Hematopoietic multipotent progenitor cell (in vitro differentiated cells): ENCODE results near the gene ABCF3. TPM values are rescaled to one million over a fixed set of nuclear protein-coding genes. Genes with fewer than 3 reads are reported as not detected.
"Not testable (repeated sequence)": the region's sequence is repeated elsewhere in the genome, so short reads cannot be mapped to it uniquely, and the experiment has no call there.

Experiments
- DNase-seq, 3 donors: peaks; one replicate each; pipeline ENCODE4 v3.0.0-alpha.2; 2011 to 2015; ENCODE audit warnings: low read depth in 2 of 3, low spot score in 2 of 3
- total RNA-seq: library from RNA; depleted of rRNA; stranded (reverse); fragments of >200 nt; gene quantifications from one replicate; pipeline ENCODE4 v1.2.3, GENCODE V29; 2012

The ABCF3 gene
- total RNA-seq, result 53.9 TPM

DNA sequence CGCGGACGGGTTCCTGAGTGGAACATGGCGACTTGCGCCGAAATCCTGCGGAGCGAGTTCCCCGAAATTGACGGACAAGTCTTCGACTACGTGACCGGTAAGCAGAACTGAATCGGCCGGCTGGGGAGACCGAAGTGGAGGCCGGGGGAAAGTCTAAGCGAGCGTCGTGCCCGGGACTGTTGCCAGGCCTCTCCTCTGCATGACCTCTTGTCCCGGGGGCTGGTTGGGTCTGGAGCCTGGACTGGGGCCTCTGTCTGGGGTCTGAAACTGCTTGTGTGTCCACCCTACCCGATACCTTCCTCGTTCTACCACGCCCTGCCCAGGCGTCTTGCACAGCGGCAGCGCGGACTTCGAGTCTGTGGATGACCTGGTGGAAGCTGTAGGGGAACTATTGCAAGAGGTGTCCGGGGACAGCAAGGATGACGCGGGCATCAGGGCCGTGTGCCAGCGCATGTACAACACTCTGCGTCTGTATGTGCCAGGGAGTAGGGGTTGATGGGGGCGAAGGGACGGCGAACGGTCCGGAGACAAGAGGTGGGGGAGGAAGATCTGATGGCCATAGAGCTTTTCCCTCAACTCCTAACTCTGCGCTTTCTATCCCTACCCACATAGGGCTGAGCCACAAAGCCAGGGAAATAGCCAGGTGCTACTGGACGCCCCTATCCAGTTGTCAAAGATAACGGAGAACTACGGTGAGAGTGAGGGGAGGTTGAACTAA lies at the start of gene ABCF3:
TSS of gene ABCF3 (plus strand) at position 16 of the 718 bp plus-strand sequence. CDS start at position 25, 9 bp downstream.
- no peak for DNase-seq

GRCh38 chr3:184140436-184140835 lies 45.6 kb upstream of the ABCF3 start:
- no peak for DNase-seq

DNA sequence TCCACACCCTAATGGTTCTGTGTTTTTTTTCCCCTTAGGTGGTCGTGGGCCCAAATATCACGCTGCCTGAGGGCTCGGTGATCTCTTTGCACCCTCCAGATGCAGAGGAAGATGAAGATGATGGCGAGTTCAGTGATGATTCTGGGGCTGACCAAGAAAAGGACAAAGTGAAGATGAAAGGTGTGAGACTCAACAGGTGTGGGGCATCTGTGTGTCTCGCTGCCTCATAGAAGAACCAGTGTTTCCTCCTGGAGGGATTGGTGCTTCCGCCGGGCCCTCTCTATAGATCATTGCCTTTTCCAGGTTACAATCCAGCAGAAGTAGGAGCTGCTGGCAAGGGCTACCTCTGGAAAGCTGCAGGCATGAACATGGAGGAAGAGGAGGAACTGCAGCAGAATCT lies 43.8 kb upstream of the ABCF3 start:
- DNase-seq, result no peak

- DNase-seq, result no peak
Measured at GRCh38 chr3:184143327-184143726, 42.7 kb upstream of the ABCF3 start.

GRCh38 chr3:184144505-184144904 lies 41.5 kb upstream of the ABCF3 start:
- no peak for DNase-seq

DNA sequence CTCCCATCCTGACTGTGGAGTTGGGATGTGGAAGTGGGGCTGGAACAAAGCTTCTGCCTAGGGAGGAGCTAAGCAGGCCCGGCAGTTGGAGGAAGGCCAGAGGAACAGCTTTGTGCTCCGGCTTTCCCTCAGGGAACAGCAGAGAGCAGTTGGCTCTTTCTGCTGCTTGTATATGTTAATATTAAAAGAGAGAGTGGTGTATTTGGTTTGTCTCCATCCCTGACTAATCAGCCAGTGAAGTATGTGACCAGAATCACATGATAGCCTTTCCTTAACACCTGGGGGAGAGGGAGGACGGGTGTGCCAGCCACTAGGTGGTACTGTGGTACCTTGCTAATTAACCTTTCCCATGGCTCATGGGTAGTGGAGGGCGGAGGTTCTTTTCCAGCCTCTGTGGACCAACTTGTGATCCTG lies 40.9 kb upstream of the ABCF3 start:
- peak in 2 of 3 donors; percentile 42 to 54 for DNase-seq

DNA sequence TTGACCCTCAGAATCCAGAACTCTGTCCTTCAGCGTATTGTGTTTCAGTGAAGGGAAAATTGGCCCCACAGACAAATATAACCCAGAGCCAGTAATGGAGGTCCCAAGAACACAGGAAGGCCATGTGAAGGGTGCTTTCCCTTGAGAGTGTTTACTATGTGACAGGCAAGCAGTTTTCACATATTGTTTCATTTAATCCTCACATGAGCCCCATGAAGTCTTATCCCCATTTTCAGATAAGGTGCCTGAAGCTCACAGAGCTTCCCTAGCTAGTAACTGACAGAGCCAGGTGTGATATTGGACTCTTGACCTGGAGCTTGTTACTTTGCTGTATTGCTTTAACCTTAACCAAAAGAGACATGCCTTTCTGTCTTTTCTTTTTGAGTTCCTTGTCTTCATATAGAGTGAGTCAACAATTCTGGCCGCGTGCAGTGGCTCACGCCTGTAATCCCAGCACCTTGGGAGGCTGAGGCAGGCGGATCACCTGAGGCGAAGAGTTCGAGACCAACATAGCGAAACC lies 40.2 kb upstream of the ABCF3 start:
- DNase-seq, result no peak

DNA sequence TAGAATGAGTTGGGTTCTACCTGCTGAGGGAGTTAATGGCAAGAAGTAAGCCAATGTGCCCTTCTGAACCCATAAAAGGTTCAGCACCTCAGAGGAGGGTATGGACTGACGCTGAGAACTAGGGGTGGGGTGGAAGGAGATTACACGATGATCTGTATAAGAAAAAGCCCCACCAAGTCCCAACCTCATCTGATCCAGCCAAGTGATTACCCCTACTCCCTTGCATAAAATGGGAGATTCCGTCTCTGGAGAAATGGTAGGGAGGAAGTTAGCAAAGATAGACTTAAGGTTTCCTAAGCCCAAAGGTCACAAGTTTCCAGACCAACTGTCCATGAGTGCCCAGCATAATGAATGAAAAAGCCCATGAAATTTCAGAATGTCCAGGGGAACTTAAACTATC lies 37.9 kb upstream of the ABCF3 start:
- DNase-seq, result no peak

- DNase-seq, result no peak
Measured at GRCh38 chr3:184149123-184149522, 36.9 kb upstream of the ABCF3 start.

DNA sequence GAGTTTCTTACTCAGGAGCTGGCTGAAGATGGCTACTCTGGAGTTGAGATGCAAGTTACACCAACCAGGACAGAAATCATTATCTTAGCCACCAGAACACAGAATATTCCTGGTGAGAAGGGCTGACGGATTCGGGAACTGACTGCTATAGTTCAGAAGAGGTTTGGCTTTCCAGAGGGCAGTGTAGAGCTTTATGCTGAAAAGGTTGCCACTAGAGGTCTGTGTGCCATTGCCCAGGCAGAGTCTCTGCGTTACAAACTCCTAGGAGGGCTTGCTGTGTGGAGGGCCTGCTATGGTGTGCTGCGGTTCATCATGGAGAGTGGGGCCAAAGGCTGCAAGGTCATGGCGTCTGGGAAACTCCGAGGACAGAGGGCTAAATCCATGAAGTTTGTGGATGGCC lies 36.2 kb upstream of the ABCF3 start:
- not testable (repeated sequence) for DNase-seq

DNA sequence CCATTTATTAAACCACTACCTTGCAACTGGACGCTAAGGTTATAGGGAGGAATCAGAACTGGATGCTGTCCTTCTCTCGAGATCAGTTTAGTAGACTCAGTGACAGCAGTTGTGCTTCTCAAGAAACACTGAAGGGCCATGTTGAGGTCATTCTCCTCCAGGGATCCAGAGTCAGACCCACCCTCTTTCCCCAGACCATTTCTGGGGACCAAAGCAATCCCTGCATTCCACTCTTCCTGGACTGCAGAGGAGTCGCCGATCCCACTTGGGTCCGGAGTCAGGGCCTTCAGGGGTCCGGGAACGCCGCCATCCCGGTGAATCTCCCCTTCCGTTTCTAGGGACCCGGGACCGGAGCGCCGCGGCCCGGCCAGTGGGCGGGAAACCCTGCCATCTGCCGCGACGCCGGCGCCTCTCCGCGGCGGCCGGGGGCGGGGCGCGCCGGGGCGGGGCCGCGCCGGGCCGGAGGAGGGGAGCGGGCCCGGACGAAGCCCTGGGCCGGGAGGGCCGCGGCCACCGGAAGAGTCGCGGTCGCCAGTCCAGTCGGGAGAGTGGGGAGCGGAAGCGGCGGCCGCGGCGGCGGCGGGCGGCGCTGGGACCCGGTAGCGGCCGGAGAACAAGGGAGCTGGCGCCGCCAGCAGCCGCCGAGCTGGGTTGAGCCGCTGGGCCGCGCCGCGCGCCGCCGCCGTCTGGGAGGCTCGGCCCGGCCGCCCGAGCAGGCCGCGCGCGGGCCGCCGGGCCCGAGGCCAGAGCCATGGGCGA lies 30.9 kb upstream of the ABCF3 start, which contains the start of gene DVL3:
TSS of gene DVL3 (plus strand) at position 493 of the 759 bp plus-strand sequence. CDS start at position 752, 259 bp downstream.
- peak in 2 of 3 donors; percentile 17 to 51 for DNase-seq

DNA sequence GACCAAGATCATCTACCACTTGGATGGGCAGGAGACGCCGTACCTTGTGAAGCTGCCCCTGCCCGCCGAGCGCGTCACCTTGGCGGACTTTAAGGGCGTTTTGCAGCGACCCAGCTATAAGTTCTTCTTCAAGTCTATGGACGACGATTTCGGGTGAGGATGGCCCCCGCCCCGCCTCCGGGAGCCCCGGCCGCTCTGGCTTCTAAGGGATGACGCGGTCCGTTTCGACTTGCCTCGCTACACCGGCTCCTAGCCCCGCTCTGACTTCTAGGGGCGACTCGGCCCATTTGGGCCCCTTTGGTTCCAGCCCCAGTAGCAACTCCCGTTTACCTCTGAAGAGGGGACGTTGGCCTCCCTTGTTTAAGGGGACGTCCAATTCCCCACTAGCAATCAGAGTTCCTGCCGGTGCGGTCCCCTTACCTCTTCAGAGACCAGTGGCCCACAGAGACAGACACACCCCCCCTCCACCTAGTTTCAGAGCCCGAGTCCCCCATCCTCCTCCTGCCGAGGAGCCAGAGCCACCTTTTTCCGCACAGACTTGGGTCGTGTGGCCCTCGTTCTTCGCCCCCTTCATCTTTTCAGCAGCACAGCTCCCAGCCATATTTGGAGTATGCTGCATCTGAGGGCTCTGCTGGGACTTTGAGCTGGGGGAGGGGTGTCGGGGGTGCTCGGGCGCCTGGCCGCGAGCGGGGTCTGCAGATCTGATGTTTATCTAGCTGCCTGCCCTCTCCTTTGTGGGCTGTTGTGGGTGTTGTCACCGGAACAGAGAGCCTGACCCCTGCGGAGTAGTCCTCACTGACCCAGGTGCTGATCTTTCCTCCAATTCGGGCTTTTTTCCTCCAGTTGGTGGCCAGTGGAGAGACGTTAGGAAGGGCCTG lies 30.1 kb upstream of the ABCF3 start:
- DNase-seq, result peak in 2 of 3 donors; percentile 21 to 33

- DNase-seq, result no peak
Measured at GRCh38 chr3:184156522-184156955, 29.5 kb upstream of the ABCF3 start.

DNA sequence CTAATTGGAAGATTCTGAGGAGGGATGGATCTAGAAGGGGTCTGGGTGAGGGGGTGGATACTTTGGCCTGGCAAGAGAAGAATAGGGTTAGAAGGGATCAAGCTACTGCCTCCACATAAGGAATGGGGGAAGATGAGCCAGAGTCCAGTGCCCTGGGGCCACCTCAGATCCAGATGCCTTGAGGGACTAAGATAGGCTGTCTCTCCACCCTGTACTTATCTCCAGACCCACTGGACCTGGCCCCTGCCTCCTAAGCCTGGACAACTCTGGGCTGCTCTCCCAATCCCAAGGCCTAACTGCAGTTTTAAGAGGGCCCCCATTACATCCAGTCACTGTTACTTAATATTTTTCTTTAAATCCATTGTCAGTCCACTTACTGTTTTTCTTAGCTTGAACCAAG lies 28.8 kb upstream of the ABCF3 start:
- DNase-seq, result no peak

- DNase-seq, result no peak
Measured at GRCh38 chr3:184158404-184158803, 27.6 kb upstream of the ABCF3 start.

- no peak for DNase-seq
Measured at GRCh38 chr3:184160456-184160855, 25.5 kb upstream of the ABCF3 start.

GRCh38 chr3:184162571-184163070 lies 23.4 kb upstream of the ABCF3 start:
- not testable (repeated sequence) for DNase-seq

- no peak for DNase-seq
Measured at GRCh38 chr3:184164648-184165330, 21.2 kb upstream of the ABCF3 start.

- no peak for DNase-seq
Measured at GRCh38 chr3:184165543-184165942, 20.5 kb upstream of the ABCF3 start.

GRCh38 chr3:184166671-184167070 lies 19.3 kb upstream of the ABCF3 start:
- DNase-seq, result no peak
